ENCODE data around the gene MGAT1. TPM values are rescaled to one million over a fixed set of nuclear protein-coding genes. Genes with fewer than 3 reads are reported as not detected.

The MGAT1 gene
- total RNA-seq, 1 donor from 2014 or later, result 45.6 TPM

GRCh38 chr5:180776376-180776775 is 26.2 kb downstream of the MGAT1 start:
- TF ChIP-seq, protein P1, sequence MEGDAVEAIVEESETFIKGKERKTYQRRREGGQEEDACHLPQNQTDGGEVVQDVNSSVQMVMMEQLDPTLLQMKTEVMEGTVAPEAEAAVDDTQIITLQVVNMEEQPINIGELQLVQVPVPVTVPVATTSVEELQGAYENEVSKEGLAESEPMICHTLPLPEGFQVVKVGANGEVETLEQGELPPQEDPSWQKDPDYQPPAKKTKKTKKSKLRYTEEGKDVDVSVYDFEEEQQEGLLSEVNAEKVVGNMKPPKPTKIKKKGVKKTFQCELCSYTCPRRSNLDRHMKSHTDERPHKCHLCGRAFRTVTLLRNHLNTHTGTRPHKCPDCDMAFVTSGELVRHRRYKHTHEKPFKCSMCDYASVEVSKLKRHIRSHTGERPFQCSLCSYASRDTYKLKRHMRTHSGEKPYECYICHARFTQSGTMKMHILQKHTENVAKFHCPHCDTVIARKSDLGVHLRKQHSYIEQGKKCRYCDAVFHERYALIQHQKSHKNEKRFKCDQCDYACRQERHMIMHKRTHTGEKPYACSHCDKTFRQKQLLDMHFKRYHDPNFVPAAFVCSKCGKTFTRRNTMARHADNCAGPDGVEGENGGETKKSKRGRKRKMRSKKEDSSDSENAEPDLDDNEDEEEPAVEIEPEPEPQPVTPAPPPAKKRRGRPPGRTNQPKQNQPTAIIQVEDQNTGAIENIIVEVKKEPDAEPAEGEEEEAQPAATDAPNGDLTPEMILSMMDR (IDR thresholded peaks at IDR 0.05; ENCODE audit: partially characterized antibody, unreplicated experiment), result no peak
- peaks cover 15% of the 10 kb centered on the region for H3K36me3 Mint-ChIP-seq (ENCODE audit: unreplicated experiment)
- no peak overlapping the region for H3K27ac Mint-ChIP-seq (ENCODE audit: unreplicated experiment)
- H3K27me3 Mint-ChIP-seq (ENCODE audit: unreplicated experiment), result peaks cover 2% of the 10 kb centered on the region
- H3K4me1 Mint-ChIP-seq (ENCODE audit: low read depth, unreplicated experiment), result no peaks in the 10 kb centered on the region
- DNase-seq, result no peak
- peaks cover 10% of the 10 kb centered on the region for H3K9me3 Mint-ChIP-seq (ENCODE audit: unreplicated experiment)
- H3K4me3 Mint-ChIP-seq (ENCODE audit: unreplicated experiment), result no peak overlapping the region

DNA sequence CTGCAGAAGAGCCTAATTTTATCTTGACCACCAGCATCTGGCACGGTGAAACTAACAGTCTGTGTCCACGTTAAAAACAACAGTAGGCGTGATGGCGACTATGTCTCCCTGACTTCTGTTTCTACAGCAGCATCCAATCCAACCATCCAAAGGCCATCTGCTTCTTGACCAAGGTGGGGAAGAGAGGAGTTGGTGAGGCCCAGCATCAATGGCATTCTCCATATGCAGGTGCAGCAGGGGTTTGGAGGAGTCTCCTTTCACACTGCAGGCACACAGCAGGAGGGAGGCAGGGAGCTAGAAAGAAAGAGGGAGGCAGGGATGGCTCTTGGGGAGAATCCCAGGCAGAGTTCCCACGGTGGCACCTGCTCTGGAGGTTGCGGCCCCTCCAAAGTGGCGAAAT is 27.0 kb downstream of the MGAT1 start:
- TF ChIP-seq, protein P1 (IDR thresholded peaks at IDR 0.05; ENCODE audit: partially characterized antibody, unreplicated experiment), result no peak
- Mint-ChIP-seq H3K36me3 (ENCODE audit: unreplicated experiment) (peaks cover 15% of the 10 kb centered on the region), H3K27ac (ENCODE audit: unreplicated experiment) (no peak overlapping the region), H3K4me3 (ENCODE audit: unreplicated experiment) (no peak overlapping the region), H3K9me3 (ENCODE audit: unreplicated experiment) (peaks cover 10% of the 10 kb centered on the region), H3K4me1 (ENCODE audit: low read depth, unreplicated experiment) (no peaks in the 10 kb centered on the region), H3K27me3 (ENCODE audit: unreplicated experiment) (peaks cover 2% of the 10 kb centered on the region)
- DNase-seq, result no peak

DNA sequence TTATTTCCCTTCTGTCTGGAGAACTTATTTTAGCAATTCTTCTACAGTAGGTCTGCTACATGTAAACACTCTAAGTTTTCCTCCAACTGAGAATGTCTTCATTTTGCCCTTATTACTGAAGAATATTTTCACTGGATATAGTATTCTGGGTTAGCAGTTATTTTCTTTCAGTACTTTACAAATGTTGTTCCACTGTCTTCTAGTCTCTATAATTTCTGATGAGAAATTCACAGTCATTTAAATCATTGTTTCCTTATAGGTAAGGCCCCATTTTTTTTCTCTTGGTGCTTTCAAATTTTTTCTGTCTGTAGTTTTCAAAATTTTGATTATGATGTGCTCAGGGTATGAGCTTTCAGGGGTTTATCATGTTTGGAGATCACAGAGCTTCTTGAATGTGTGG is 30.8 kb downstream of the MGAT1 start:
- no peak for DNase-seq
- H3K9me3 Mint-ChIP-seq (ENCODE audit: unreplicated experiment), result peaks cover 8% of the 10 kb centered on the region
- peaks cover 19% of the 10 kb centered on the region for H3K36me3 Mint-ChIP-seq (ENCODE audit: unreplicated experiment)
- TF ChIP-seq, protein P1 (IDR thresholded peaks at IDR 0.05; ENCODE audit: partially characterized antibody, unreplicated experiment), result no peak
- peaks cover 2% of the 10 kb centered on the region for H3K27me3 Mint-ChIP-seq (ENCODE audit: unreplicated experiment)
- no peak overlapping the region for H3K27ac Mint-ChIP-seq (ENCODE audit: unreplicated experiment)
- no peak overlapping the region for H3K4me3 Mint-ChIP-seq (ENCODE audit: unreplicated experiment)
- H3K4me1 Mint-ChIP-seq (ENCODE audit: low read depth, unreplicated experiment), result no peaks in the 10 kb centered on the region

DNA sequence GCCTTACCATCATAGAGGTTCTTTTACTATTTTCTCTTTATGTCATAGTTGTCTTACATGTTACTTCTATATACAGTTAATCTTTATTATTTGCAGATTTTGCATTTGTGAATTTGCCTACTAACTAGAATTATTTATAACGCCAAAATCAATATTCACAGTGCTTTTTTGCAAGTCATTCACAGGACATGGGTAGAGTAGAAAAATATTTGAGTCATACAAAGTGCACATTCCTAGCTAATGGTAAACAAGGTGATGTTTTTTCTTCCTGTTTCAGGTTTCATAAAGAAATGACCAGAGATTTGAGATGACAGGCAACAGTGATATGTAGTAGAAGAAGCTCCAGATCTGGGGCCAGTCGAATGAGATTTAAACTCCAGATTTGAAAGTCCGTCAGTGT is 32.8 kb downstream of the MGAT1 start:
- TF ChIP-seq, protein P1 (IDR thresholded peaks at IDR 0.05; ENCODE audit: partially characterized antibody, unreplicated experiment), result no peak
- Mint-ChIP-seq H3K27me3 (ENCODE audit: unreplicated experiment) (peaks cover 4% of the 10 kb centered on the region), H3K4me3 (ENCODE audit: unreplicated experiment) (no peak overlapping the region), H3K9me3 (ENCODE audit: unreplicated experiment) (peaks cover 8% of the 10 kb centered on the region), H3K27ac (ENCODE audit: unreplicated experiment) (no peak overlapping the region), H3K36me3 (ENCODE audit: unreplicated experiment) (peaks cover 19% of the 10 kb centered on the region), H3K4me1 (ENCODE audit: low read depth, unreplicated experiment) (no peaks in the 10 kb centered on the region)
- no peak for DNase-seq

DNA sequence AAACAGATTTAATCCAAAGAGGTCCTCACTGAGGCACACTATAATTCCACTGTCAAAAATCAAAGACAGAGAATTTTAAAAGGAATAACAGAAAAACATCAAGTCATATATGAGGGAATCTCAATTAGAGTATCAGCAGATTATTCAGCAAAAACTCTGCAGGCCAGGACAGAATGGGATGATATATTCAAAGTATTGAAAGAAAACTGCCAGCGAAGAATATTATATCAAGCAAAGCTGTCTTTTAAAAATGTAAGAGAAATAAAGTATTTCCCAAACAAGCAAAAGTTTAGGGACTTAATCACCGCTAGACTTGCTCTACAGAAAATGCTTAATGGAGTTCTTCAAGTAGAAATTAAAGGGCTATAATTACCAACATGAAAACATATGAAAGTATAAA is 47.0 kb downstream of the MGAT1 start:
- DNase-seq, result no peak
- Mint-ChIP-seq H3K36me3 (ENCODE audit: unreplicated experiment) (peaks cover 10% of the 10 kb centered on the region), H3K4me3 (ENCODE audit: unreplicated experiment) (no peak overlapping the region), H3K27me3 (ENCODE audit: unreplicated experiment) (no peaks in the 10 kb centered on the region), H3K27ac (ENCODE audit: unreplicated experiment) (no peak overlapping the region), H3K9me3 (ENCODE audit: unreplicated experiment) (no peaks in the 10 kb centered on the region), H3K4me1 (ENCODE audit: low read depth, unreplicated experiment) (no peaks in the 10 kb centered on the region)
- TF ChIP-seq, protein P1 (IDR thresholded peaks at IDR 0.05; ENCODE audit: partially characterized antibody, unreplicated experiment), result no peak
